WI38 (cell line): ENCODE measurements around the gene CTRB2.

Experiments used
- H3K4me3 ChIP-seq: 2 replicates; pipeline ENCODE4 v1.5.1; 2011; ENCODE audit warnings: low read depth, mild to moderate bottlenecking, control low read depth, low read length
- TF ChIP-seq, protein P1 (sequence below): IDR thresholded peaks from 2 replicates; pipeline ENCODE4 v1.5.1; 2012; ENCODE audit warnings: low read depth, mild to moderate bottlenecking, control low read depth, low read length

The CTRB2 gene

GRCh38 chr16:75206749-75207451, at the start of gene CTRB2:
CTRB2 (minus strand) TSS chr16:75207161; CDS start chr16:75207141, 20 bp downstream.
- TF ChIP-seq, protein P1, sequence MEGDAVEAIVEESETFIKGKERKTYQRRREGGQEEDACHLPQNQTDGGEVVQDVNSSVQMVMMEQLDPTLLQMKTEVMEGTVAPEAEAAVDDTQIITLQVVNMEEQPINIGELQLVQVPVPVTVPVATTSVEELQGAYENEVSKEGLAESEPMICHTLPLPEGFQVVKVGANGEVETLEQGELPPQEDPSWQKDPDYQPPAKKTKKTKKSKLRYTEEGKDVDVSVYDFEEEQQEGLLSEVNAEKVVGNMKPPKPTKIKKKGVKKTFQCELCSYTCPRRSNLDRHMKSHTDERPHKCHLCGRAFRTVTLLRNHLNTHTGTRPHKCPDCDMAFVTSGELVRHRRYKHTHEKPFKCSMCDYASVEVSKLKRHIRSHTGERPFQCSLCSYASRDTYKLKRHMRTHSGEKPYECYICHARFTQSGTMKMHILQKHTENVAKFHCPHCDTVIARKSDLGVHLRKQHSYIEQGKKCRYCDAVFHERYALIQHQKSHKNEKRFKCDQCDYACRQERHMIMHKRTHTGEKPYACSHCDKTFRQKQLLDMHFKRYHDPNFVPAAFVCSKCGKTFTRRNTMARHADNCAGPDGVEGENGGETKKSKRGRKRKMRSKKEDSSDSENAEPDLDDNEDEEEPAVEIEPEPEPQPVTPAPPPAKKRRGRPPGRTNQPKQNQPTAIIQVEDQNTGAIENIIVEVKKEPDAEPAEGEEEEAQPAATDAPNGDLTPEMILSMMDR, result no peak
- H3K4me3 ChIP-seq, result no peak within 1 kb of the TSS

DNA sequence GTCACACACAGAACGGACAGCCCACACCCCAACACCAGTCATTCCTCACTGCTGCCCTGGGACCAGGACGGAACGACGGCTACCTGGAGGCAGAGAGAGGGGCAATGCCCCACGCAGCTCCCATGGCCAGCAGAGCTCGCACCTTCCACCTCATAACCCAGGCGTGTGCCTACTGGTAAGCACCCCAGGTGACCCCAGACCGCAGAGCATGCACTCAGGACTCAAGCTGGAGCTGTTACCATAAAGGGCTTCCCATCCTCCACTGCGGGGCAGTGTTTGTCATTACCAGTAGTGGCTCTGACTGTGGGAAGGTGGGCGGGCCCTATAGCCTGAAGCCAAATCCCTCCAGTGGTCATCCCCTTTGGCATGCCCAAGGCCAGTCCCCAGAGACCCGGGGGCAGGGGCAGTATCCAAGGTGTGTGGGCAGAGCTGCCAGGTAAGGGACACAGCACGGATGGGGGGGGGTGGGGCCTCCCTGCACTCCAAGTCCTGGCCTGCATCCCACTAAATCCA, 49.2 kb upstream of the CTRB2 start:
- no peak overlapping the region for H3K4me3 ChIP-seq
- TF ChIP-seq, protein P1, result no peak

DNA sequence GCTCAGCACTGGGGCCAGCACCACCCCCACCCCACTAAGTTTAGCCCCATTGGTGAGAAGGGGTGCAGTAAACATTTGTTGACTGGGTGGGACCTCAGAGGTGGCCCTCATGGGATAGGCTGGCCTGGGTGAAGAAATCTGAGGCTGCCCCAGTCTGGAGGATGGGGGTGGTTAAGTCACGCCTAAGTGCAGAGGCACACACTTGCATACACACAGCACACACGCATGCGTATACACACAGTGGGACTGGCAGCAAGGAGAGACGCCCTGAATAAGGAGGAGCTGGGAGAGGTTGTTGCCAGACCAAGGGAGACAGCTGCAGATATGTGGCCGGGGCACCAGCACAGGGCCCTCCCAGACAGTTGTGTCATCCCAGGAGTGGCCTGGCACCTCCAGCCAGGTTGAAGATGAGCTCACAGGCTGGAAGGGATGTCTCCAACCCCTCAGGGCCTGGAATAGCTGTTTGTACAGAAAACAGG, 47.4 kb upstream of the CTRB2 start:
- peak overlapping the region; percentile 33 for H3K4me3 ChIP-seq
- TF ChIP-seq, protein P1, result no peak

GRCh38 chr16:75252946-75253911, 46.3 kb upstream of the CTRB2 start:
- peak overlapping the region; percentile 40 for H3K4me3 ChIP-seq

DNA sequence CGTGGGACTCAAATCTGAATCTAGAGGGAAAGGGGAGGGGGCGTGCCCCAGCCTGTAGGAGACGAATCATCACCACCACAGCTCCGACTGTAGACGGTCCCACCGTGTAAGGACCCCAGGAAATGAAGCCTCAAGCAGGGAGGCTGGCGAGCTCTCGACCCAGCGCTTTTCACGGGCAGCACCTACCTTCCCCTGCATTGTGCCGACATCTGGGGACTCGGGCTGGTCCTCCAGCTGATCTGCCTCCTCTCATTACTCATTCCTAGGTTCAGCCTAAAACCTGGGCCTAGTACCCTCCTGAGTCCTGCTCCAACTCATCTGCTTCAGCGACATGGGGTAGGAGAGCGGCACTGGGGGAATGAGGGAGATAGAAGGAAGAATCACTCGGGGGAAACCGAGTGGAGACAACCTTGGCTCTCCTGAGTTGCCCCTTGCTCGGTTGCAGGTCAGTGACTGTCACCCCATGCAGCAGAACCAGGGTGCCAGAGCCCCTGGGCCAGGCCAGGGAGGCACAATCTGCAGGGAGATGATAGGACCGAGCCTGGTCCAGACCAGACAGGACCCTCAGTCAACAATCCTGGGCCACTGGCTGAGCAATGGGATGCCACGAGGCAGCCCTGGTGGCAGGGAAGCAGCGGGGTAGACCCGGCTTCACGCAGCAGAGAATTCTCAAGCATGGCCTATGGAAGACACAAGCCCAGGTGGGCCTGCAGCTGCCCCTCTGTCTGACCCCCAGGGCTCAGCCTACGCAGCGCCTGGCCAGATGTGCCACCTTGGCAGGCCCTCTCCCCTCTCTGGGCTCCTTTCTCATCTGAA, 45.3 kb upstream of the CTRB2 start:
- H3K4me3 ChIP-seq, result peak overlapping the region; percentile 27
- TF ChIP-seq, protein P1, result no peak

More at GRCh38 chr16:75252946-75253911, 46.3 kb upstream of the CTRB2 start:
- TF ChIP-seq, protein P1, result no peak

- peak within 1 kb of the TSS; percentile 93 for H3K4me3 ChIP-seq
- TF ChIP-seq, protein P1, result no peak
Measured at GRCh38 chr16:75251280-75252048, 44.5 kb upstream of the CTRB2 start, which contains the start of gene BCAR1. BCAR1 (minus strand) TSS chr16:75251624; CDS start chr16:75251482, 142 bp downstream.
